Loucy (cell line): ENCODE measurements around the gene SNX10.

Source experiments
- H2AFZ ChIP-seq: fragments of 200-600 bp; sonication (generic); 2 replicates; pipeline ENCODE4 v1.6.0; 2016; ENCODE audit warnings: antibody characterized with exemption, mild to moderate bottlenecking, low read length, moderate library complexity
- H3F3A ChIP-seq: fragments of 200-600 bp; 2 replicates; pipeline ENCODE4 v1.6.0; 2016; ENCODE audit warnings: antibody characterized with exemption, low read depth, mild to moderate bottlenecking
- H3K27me3 ChIP-seq: fragments of 200-600 bp; sonication (generic); 2 replicates; pipeline ENCODE4 v1.6.1; 2014; ENCODE audit warnings: low read length, mild to moderate bottlenecking; ENCODE audit not compliant: insufficient read depth, poor library complexity, severe bottlenecking
- H3K36me3 ChIP-seq: fragments of 200-600 bp; sonication (generic); 2 replicates; pipeline ENCODE4 v1.6.1; 2016; ENCODE audit warnings: low read length; ENCODE audit not compliant: insufficient read depth
- H3K4me1 ChIP-seq: fragments of 200-600 bp; sonication (generic); 2 replicates; pipeline ENCODE4 v1.5.1; 2014; ENCODE audit warnings: low read length, mild to moderate bottlenecking; ENCODE audit not compliant: insufficient read depth, poor library complexity, severe bottlenecking
- H3K4me2 ChIP-seq: fragments of 200-600 bp; sonication (generic); 2 replicates; pipeline ENCODE4 v1.6.0; 2014; ENCODE audit warnings: antibody characterized with exemption, low read length, low read depth, mild to moderate bottlenecking; ENCODE audit not compliant: poor library complexity, severe bottlenecking
- H3K4me3 ChIP-seq: fragments of 200-600 bp; sonication (generic); 2 replicates; pipeline ENCODE4 v1.5.1; 2014; ENCODE audit warnings: low read length, mild to moderate bottlenecking, mixed read lengths; ENCODE audit not compliant: poor library complexity, severe bottlenecking
- H3K79me2 ChIP-seq: fragments of 200-600 bp; sonication (generic); 2 replicates; pipeline ENCODE4 v1.6.1; 2014; ENCODE audit warnings: low read length; ENCODE audit not compliant: insufficient read depth
- H3K9ac ChIP-seq: fragments of 200-600 bp; sonication (generic); 2 replicates; pipeline ENCODE4 v1.6.0; 2014; ENCODE audit warnings: mild to moderate bottlenecking, low read depth, low read length, moderate library complexity; ENCODE audit not compliant: poor library complexity, severe bottlenecking
- H3K9me2 ChIP-seq: fragments of 200-600 bp; sonication (generic); replicated peaks from 2 replicates; pipeline ENCODE4 v1.6.1; 2016; ENCODE audit warnings: low read depth, low read length, mixed read lengths
- H3K9me3 ChIP-seq: fragments of 200-600 bp; sonication (generic); 2 replicates; pipeline ENCODE4 v1.6.1; 2014; ENCODE audit warnings: mild to moderate bottlenecking, antibody characterized with exemption, low read length, low read depth; ENCODE audit not compliant: insufficient read depth
- H4K20me1 ChIP-seq: fragments of 200-600 bp; sonication (generic); 2 replicates; pipeline ENCODE4 v1.6.0; 2014; ENCODE audit warnings: antibody characterized with exemption, low read length, mild to moderate bottlenecking; ENCODE audit not compliant: insufficient read depth, poor library complexity, severe bottlenecking
- CTCF ChIP-seq: fragments of 200-600 bp; sonication (generic); conservative IDR thresholded peaks from 2 replicates; pipeline ENCODE4 v1.5.1; 2014; ENCODE audit warnings: mild to moderate bottlenecking, antibody characterized with exemption, low read length
- EZH2phosphoT487 ChIP-seq: fragments of 200-600 bp; IDR thresholded peaks from 2 replicates; pipeline ENCODE4 v1.6.1; 2018; ENCODE audit warnings: antibody characterized with exemption, mild to moderate bottlenecking, moderate library complexity, borderline replicate concordance

Gene SNX10

GRCh38 chr7:26385240-26385639 lies 93.6 kb downstream of the SNX10 start:
- no peaks in the 10 kb centered on the region for H3K79me2 ChIP-seq
- no peak overlapping the region for H3K9ac ChIP-seq
- no peaks in the 10 kb centered on the region for H3K9me3 ChIP-seq
- TF ChIP-seq EZH2phosphoT487, result no peak
- peak; percentile 19; the same call in 1 of the 2 replicates for TF ChIP-seq CTCF
- no peaks in the 10 kb centered on the region for H4K20me1 ChIP-seq
- H3K4me3 ChIP-seq, result no peak overlapping the region
- H3K9me2 ChIP-seq, result no peaks in the 10 kb centered on the region
- H3K4me2 ChIP-seq, result no peak overlapping the region
- H3K27me3 ChIP-seq, result no peaks in the 10 kb centered on the region
- H2AFZ ChIP-seq, result no peak overlapping the region
- H3K36me3 ChIP-seq, result no peaks in the 10 kb centered on the region
- H3F3A ChIP-seq, result no peaks in the 10 kb centered on the region
- H3K4me1 ChIP-seq, result peaks cover 6% of the 10 kb centered on the region

GRCh38 chr7:26387731-26388130 lies 96.1 kb downstream of the SNX10 start:
- no peaks in the 10 kb centered on the region for H3F3A ChIP-seq
- no peaks in the 10 kb centered on the region for H3K9me2 ChIP-seq
- TF ChIP-seq EZH2phosphoT487 (no peak), CTCF (no peak)
- no peak overlapping the region for H3K9ac ChIP-seq
- peaks cover 6% of the 10 kb centered on the region for H3K4me1 ChIP-seq
- H3K79me2 ChIP-seq, result no peaks in the 10 kb centered on the region
- no peaks in the 10 kb centered on the region for H3K36me3 ChIP-seq
- H3K4me2 ChIP-seq, result no peak overlapping the region
- no peaks in the 10 kb centered on the region for H3K27me3 ChIP-seq
- H3K9me3 ChIP-seq, result no peaks in the 10 kb centered on the region
- H4K20me1 ChIP-seq, result no peaks in the 10 kb centered on the region
- H3K4me3 ChIP-seq, result no peak overlapping the region
- H2AFZ ChIP-seq, result no peak overlapping the region

DNA sequence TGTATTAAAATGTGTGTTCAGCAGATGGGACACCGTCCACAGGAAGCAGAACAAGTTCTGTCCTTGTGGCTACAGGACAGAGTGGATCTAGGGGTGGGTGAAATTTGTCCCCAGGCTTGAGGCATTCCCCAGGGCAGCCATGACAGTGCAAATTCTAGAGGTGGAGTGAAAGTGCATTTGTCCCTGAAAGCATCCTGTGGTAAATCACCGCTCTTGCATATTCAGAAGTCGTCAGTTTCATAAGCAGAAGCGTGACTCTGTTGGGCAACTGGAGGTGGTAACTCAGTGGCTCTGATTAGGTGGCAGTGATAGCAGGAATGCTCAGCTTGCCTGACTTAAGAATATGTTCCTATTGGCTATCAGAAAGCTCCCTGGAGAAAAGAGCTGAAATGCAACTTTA lies 96.6 kb downstream of the SNX10 start:
- Histone ChIP-seq H3K9me3 (no peaks in the 10 kb centered on the region), H4K20me1 (no peaks in the 10 kb centered on the region), H3K4me2 (no peak overlapping the region), H3K4me3 (no peak overlapping the region), H2AFZ (no peak overlapping the region), H3K9me2 (no peaks in the 10 kb centered on the region), H3F3A (no peaks in the 10 kb centered on the region), H3K27me3 (no peaks in the 10 kb centered on the region), H3K36me3 (no peaks in the 10 kb centered on the region), H3K9ac (no peak overlapping the region), H3K4me1 (peaks cover 6% of the 10 kb centered on the region), H3K79me2 (no peaks in the 10 kb centered on the region)
- no peak for TF ChIP-seq EZH2phosphoT487

GRCh38 chr7:26390016-26390415 lies 98.4 kb downstream of the SNX10 start:
- no peak overlapping the region for H3K4me2 ChIP-seq
- no peaks in the 10 kb centered on the region for H3K36me3 ChIP-seq
- H3K9me3 ChIP-seq, result no peaks in the 10 kb centered on the region
- no peak for TF ChIP-seq EZH2phosphoT487
- no peak for TF ChIP-seq CTCF
- H3K79me2 ChIP-seq, result no peaks in the 10 kb centered on the region
- H3K9ac ChIP-seq, result no peak overlapping the region
- no peaks in the 10 kb centered on the region for H3K27me3 ChIP-seq
- no peaks in the 10 kb centered on the region for H3K9me2 ChIP-seq
- no peak overlapping the region for H3K4me3 ChIP-seq
- peaks cover 6% of the 10 kb centered on the region for H3K4me1 ChIP-seq
- no peaks in the 10 kb centered on the region for H3F3A ChIP-seq
- peak overlapping the region; percentile 45; the same call in 1 of the 2 replicates for H2AFZ ChIP-seq
- no peaks in the 10 kb centered on the region for H4K20me1 ChIP-seq
